Tibial nerve (tissue), 4 donors: ENCODE results near the gene GRIP2. TPM values are rescaled to one million over a fixed set of nuclear protein-coding genes. Genes with fewer than 3 reads are reported as not detected.
"Not testable (repeated sequence)": the region's sequence is repeated elsewhere in the genome, so short reads cannot be mapped to it uniquely, and the experiment has no call there.

ENCODE experiments used
- DNase-seq, 2 donors: peaks; one replicate each; pipeline ENCODE4 v3.0.0-alpha.2; 2019; ENCODE audit warnings: low spot score in 2 of 2
- H3K27ac ChIP-seq, 4 donors: fragments of 200-600 bp; sonication (generic) in 3 of 4; one replicate each; pipeline ENCODE4 v1.5.1; 2017 to 2019; ENCODE audit warnings: mild to moderate bottlenecking in 1 of 4
- H3K27me3 ChIP-seq, 2 donors: fragments of 200-600 bp; sonication (generic) in 1 of 2; one replicate each; pipeline versions ENCODE4 v1.5.1 to v1.6.0; 2017 to 2019
- H3K36me3 ChIP-seq, 3 donors: fragments of 200-600 bp; sonication (generic); one replicate each; pipeline ENCODE4 v1.5.1; 2018 to 2019
- H3K4me1 ChIP-seq, 4 donors: fragments of 200-600 bp; sonication (generic) in 3 of 4; one replicate each; pipeline ENCODE4 v1.5.1; 2017 to 2019
- H3K4me3 ChIP-seq, 4 donors: fragments of 200-600 bp; sonication (generic) in 3 of 4; one replicate each; pipeline ENCODE4 v1.5.1; 2017 to 2019; ENCODE audit warnings: mild to moderate bottlenecking in 1 of 4, moderate library complexity in 1 of 4
- H3K9me3 ChIP-seq, 4 donors: fragments of 200-600 bp; sonication (generic) in 3 of 4; one replicate each; pipeline ENCODE4 v1.5.1; 2017 to 2019
- CTCF ChIP-seq, 5 experiments: fragments of 200-600 bp in 3 of 5; fragments of 450-650 bp in 2 of 5; sonication (generic) in 3 of 5; IDR thresholded peaks; one replicate each; pipeline ENCODE4 v1.5.1; 2016 to 2019; ENCODE audit warnings: antibody characterized with exemption in 5 of 5, mild to moderate bottlenecking in 3 of 5, moderate library complexity in 2 of 5
- EP300 ChIP-seq, 2 donors: sonication (generic); formaldehyde crosslinking; IDR thresholded peaks; one replicate each; pipeline ENCODE4 v1.6.1; 2017; ENCODE audit warnings: antibody characterized with exemption in 2 of 2, mild to moderate bottlenecking in 1 of 2
- POLR2A ChIP-seq, 2 donors: fragments of 450-650 bp; IDR thresholded peaks; one replicate each; pipeline ENCODE4 v1.6.1; 2017; ENCODE audit warnings: antibody characterized with exemption in 2 of 2, mild to moderate bottlenecking in 2 of 2, moderate library complexity in 2 of 2
- whole genome bisulfite sequencing, 2 donors: methylation state at CpG; one replicate each; pipeline ENCODE4 v1.1.5; 2018; 5-methylcytosine and 5-hydroxymethylcytosine counted together
- total RNA-seq, 4 donors: library from RNA; depleted of rRNA; stranded (reverse); fragments of >200 nt; gene quantifications; one replicate each; pipeline ENCODE4 v1.1.0, GENCODE V29; 2016

The GRIP2 gene
- total RNA-seq, 4 donors from 2014 or later = 0.21 to 1.5 (median 0.99) TPM

- Histone ChIP-seq H3K4me1 (peaks cover 0 to 10% (median 0%) of the 10 kb centered on the region in 4 donors), H3K27ac (no peak overlapping the region), H3K36me3 (no peaks in the 10 kb centered on the region), H3K9me3 (no peaks in the 10 kb centered on the region), H3K27me3 (no peaks in the 10 kb centered on the region), H3K4me3 (no peak overlapping the region)
- DNase-seq = no peak
- no peak for TF ChIP-seq POLR2A (IDR thresholded peaks at IDR 0.05)
- TF ChIP-seq EP300 (IDR thresholded peaks at IDR 0.05) = no peak
- no peak for TF ChIP-seq CTCF (IDR thresholded peaks at IDR 0.05)
- WGBS, 2 donors = 73 to 81% methylated on average over 19 to 20 of the region's 22 CpGs
These were observed 22.3 kb downstream of the GRIP2 start for GRCh38 chr3:14517601-14518431.

- TF ChIP-seq POLR2A (IDR thresholded peaks at IDR 0.05) = no peak
- TF ChIP-seq EP300 (IDR thresholded peaks at IDR 0.05) = no peak
- no peak for TF ChIP-seq CTCF (IDR thresholded peaks at IDR 0.05)
- H3K36me3 ChIP-seq = no peaks in the 10 kb centered on the region
- WGBS, 2 donors = 78 to 83% methylated on average over 12 to 13 of the region's 13 CpGs
- no peak for DNase-seq
- no peaks in the 10 kb centered on the region for H3K9me3 ChIP-seq
- peaks cover 0 to under 1% (median 0%) of the 10 kb centered on the region in 4 donors for H3K4me1 ChIP-seq
- H3K27ac ChIP-seq = no peak overlapping the region
- no peak overlapping the region for H3K4me3 ChIP-seq
- H3K27me3 ChIP-seq = no peaks in the 10 kb centered on the region
These were observed 23.3 kb downstream of the GRIP2 start for GRCh38 chr3:14516738-14517345.

- H3K4me3 ChIP-seq, H3K27me3 ChIP-seq, H3K36me3 ChIP-seq, H3K9me3 ChIP-seq, H3K4me1 ChIP-seq, H3K27ac ChIP-seq, DNase-seq: not testable (repeated sequence)
- WGBS, 2 donors = 94 to 96% methylated on average over 11 of the region's 11 CpGs
These were observed 24.6 kb downstream of the GRIP2 start for GRCh38 chr3:14515526-14515925.

GRCh38 chr3:14514323-14514720 is 25.8 kb downstream of the GRIP2 start:
- WGBS, 2 donors = 82 to 89% methylated on average over 14 to 16 of the region's 17 CpGs

More at GRCh38 chr3:14514323-14514720, 25.8 kb downstream of the GRIP2 start:
- Histone ChIP-seq H3K36me3 (no peaks in the 10 kb centered on the region), H3K9me3 (no peaks in the 10 kb centered on the region), H3K27ac (no peak overlapping the region), H3K4me3 (no peak overlapping the region), H3K4me1 (no peaks in the 10 kb centered on the region), H3K27me3 (no peaks in the 10 kb centered on the region)
- no peak for DNase-seq
- TF ChIP-seq POLR2A (IDR thresholded peaks at IDR 0.05) (no peak), CTCF (IDR thresholded peaks at IDR 0.05) (no peak), EP300 (IDR thresholded peaks at IDR 0.05) (no peak)
